ENCODE data around the gene SYPL2.

SYPL2 gene

GRCh38 chr1:109466452-109467300, at the start of gene SYPL2:
TSS of gene SYPL2 (plus strand) at chr1:109466546. CDS start at chr1:109466844, 298 bp downstream.
- Histone ChIP-seq H3K9me3 (ENCODE audit: control insufficient read depth in 2 of 2, low read length in 2 of 2) (no peaks in the 10 kb centered on the region), H3K27me3 (ENCODE audit: control insufficient read depth in 2 of 2, insufficient read depth in 2 of 2, low read length in 2 of 2) (peaks cover 37 to 50% of the 10 kb centered on the region in 2 donors), H3K4me3 (ENCODE audit: low read length in 2 of 2) (peak within 1 kb of the TSS; percentile 49 to 57), H3K27ac (ENCODE audit: low read depth in 2 of 2, low read length in 2 of 2) (no peak within 1 kb of the TSS), H3K36me3 (ENCODE audit: control insufficient read depth in 2 of 2, insufficient read depth in 2 of 2, low read length in 2 of 2) (no peaks in the 10 kb centered on the region), H3K4me1 (ENCODE audit: control insufficient read depth in 2 of 2, insufficient read depth in 2 of 2, low read length in 2 of 2) (peaks cover 2 to 5% of the 10 kb centered on the region in 2 donors), H3K9ac (ENCODE audit: low read depth in 1 of 2, low read length in 2 of 2) (peak within 1 kb of the TSS in 1 of 2 donors; percentile 20)

- no peak overlapping the region for H3K9ac ChIP-seq (ENCODE audit: low read depth in 1 of 2, low read length in 2 of 2)
- no peak overlapping the region for H3K27ac ChIP-seq (ENCODE audit: low read depth in 2 of 2, low read length in 2 of 2)
- H3K4me1 ChIP-seq (ENCODE audit: control insufficient read depth in 2 of 2, insufficient read depth in 2 of 2, low read length in 2 of 2): peaks cover 6 to 20% of the 10 kb centered on the region in 2 donors
- H3K4me3 ChIP-seq (ENCODE audit: low read length in 2 of 2): no peak overlapping the region
- no peaks in the 10 kb centered on the region for H3K27me3 ChIP-seq (ENCODE audit: control insufficient read depth in 2 of 2, insufficient read depth in 2 of 2, low read length in 2 of 2)
- H3K36me3 ChIP-seq (ENCODE audit: control insufficient read depth in 2 of 2, insufficient read depth in 2 of 2, low read length in 2 of 2): peaks cover 11 to 16% of the 10 kb centered on the region in 2 donors
- H3K9me3 ChIP-seq (ENCODE audit: control insufficient read depth in 2 of 2, low read length in 2 of 2): no peaks in the 10 kb centered on the region
These were observed 42.8 kb upstream of the SYPL2 start for GRCh38 chr1:109423498-109423897.

GRCh38 chr1:109425391-109426280, 40.7 kb upstream of the SYPL2 start:
- Histone ChIP-seq H3K9ac (ENCODE audit: low read depth in 1 of 2, low read length in 2 of 2) (peak overlapping the region; percentile 77 to 87), H3K4me1 (ENCODE audit: control insufficient read depth in 2 of 2, insufficient read depth in 2 of 2, low read length in 2 of 2) (peaks cover 6 to 20% of the 10 kb centered on the region in 2 donors), H3K9me3 (ENCODE audit: control insufficient read depth in 2 of 2, low read length in 2 of 2) (no peaks in the 10 kb centered on the region), H3K27me3 (ENCODE audit: control insufficient read depth in 2 of 2, insufficient read depth in 2 of 2, low read length in 2 of 2) (no peaks in the 10 kb centered on the region), H3K36me3 (ENCODE audit: control insufficient read depth in 2 of 2, insufficient read depth in 2 of 2, low read length in 2 of 2) (peaks cover 6% of the 10 kb centered on the region in 2 donors), H3K4me3 (ENCODE audit: low read length in 2 of 2) (peak overlapping the region; percentile 94 to 98), H3K27ac (ENCODE audit: low read depth in 2 of 2, low read length in 2 of 2) (peak overlapping the region; percentile 88 to 92)

- Histone ChIP-seq H3K4me3 (ENCODE audit: low read length in 2 of 2) (peak within 1 kb of the TSS; percentile 94 to 98), H3K27ac (ENCODE audit: low read depth in 2 of 2, low read length in 2 of 2) (peak within 1 kb of the TSS; percentile 88 to 92), H3K9ac (ENCODE audit: low read depth in 1 of 2, low read length in 2 of 2) (peak within 1 kb of the TSS; percentile 77 to 87), H3K27me3 (ENCODE audit: control insufficient read depth in 2 of 2, insufficient read depth in 2 of 2, low read length in 2 of 2) (no peaks in the 10 kb centered on the region), H3K36me3 (ENCODE audit: control insufficient read depth in 2 of 2, insufficient read depth in 2 of 2, low read length in 2 of 2) (no peaks in the 10 kb centered on the region), H3K4me1 (ENCODE audit: control insufficient read depth in 2 of 2, insufficient read depth in 2 of 2, low read length in 2 of 2) (peaks cover 6 to 20% of the 10 kb centered on the region in 2 donors), H3K9me3 (ENCODE audit: control insufficient read depth in 2 of 2, low read length in 2 of 2) (no peaks in the 10 kb centered on the region)
These were observed 39.8 kb upstream of the SYPL2 start, which contains the start of gene PSMA5 for GRCh38 chr1:109426281-109427170. TSS of gene PSMA5 (minus strand) at chr1:109426448. CDS start at chr1:109426330, 118 bp downstream.

DNA sequence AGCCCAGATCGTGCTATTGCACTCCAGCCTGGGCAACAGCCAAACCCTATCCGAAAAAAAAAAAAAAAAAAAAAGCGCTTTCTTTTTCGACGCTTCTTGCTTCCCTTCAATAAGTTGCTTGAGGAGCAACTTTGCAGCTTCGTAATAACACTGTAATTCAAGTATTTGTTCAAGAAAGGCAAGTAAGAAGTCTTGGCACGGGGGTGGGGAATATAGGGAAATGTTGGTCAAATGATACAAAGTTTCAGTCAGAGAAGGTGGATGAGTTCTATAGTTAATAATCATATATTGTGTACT, 39.2 kb upstream of the SYPL2 start:
- Histone ChIP-seq H3K27ac (ENCODE audit: low read depth in 2 of 2, low read length in 2 of 2) (peak overlapping the region; percentile 88 to 92), H3K4me1 (ENCODE audit: control insufficient read depth in 2 of 2, insufficient read depth in 2 of 2, low read length in 2 of 2) (peaks cover 6 to 20% of the 10 kb centered on the region in 2 donors), H3K27me3 (ENCODE audit: control insufficient read depth in 2 of 2, insufficient read depth in 2 of 2, low read length in 2 of 2) (no peaks in the 10 kb centered on the region), H3K4me3 (ENCODE audit: low read length in 2 of 2) (peak overlapping the region; percentile 94 to 98), H3K36me3 (ENCODE audit: control insufficient read depth in 2 of 2, insufficient read depth in 2 of 2, low read length in 2 of 2) (no peaks in the 10 kb centered on the region), H3K9ac (ENCODE audit: low read depth in 1 of 2, low read length in 2 of 2) (peak overlapping the region; percentile 52 to 62), H3K9me3 (ENCODE audit: control insufficient read depth in 2 of 2, low read length in 2 of 2) (no peaks in the 10 kb centered on the region)

DNA sequence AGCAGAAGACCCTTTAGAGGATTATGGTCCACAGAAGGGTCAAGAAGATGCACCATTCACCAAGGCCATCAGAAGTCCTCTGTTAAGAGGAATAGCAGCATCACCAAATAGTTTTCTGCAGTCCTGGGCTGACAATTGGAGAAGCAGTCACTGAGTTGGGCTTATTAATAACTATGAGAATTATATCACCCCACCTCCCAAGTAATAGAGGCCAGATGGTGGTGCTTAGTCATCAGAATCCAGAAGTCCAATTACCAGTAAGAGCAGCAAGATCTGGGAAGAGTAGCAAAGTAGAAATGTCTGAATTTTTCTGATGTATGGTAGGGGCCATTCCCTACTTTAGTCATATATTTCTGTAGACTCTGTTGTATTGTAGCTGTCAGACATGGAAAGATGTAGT, 34.0 kb upstream of the SYPL2 start:
- Histone ChIP-seq H3K9me3 (ENCODE audit: control insufficient read depth in 2 of 2, low read length in 2 of 2) (no peaks in the 10 kb centered on the region), H3K4me3 (ENCODE audit: low read length in 2 of 2) (no peak overlapping the region), H3K4me1 (ENCODE audit: control insufficient read depth in 2 of 2, insufficient read depth in 2 of 2, low read length in 2 of 2) (peaks cover 0 to 5% of the 10 kb centered on the region in 2 donors), H3K9ac (ENCODE audit: low read depth in 1 of 2, low read length in 2 of 2) (no peak overlapping the region), H3K27ac (ENCODE audit: low read depth in 2 of 2, low read length in 2 of 2) (no peak overlapping the region), H3K27me3 (ENCODE audit: control insufficient read depth in 2 of 2, insufficient read depth in 2 of 2, low read length in 2 of 2) (no peaks in the 10 kb centered on the region), H3K36me3 (ENCODE audit: control insufficient read depth in 2 of 2, insufficient read depth in 2 of 2, low read length in 2 of 2) (no peaks in the 10 kb centered on the region)

DNA sequence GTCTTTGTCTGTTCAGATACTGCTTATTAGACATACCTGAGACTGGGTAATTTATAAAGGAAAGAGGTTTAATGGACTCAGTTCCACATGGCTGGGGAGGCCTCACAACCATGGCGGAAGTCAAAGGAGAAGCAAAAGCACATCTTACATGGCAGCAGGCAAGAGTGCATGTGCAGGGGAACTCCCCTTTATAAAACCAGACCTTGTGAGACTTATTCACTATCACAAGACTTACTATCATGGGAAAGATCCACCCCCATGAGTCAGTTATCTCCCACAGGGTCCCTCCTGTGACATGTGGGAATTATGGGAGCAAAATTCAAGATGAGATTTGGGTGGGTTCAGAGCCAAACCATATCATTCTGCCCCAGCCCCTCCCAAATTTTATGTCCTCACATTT, 33.0 kb upstream of the SYPL2 start:
- H3K4me1 ChIP-seq (ENCODE audit: control insufficient read depth in 2 of 2, insufficient read depth in 2 of 2, low read length in 2 of 2): no peaks in the 10 kb centered on the region
- H3K9me3 ChIP-seq (ENCODE audit: control insufficient read depth in 2 of 2, low read length in 2 of 2): no peaks in the 10 kb centered on the region
- no peak overlapping the region for H3K27ac ChIP-seq (ENCODE audit: low read depth in 2 of 2, low read length in 2 of 2)
- no peak overlapping the region for H3K4me3 ChIP-seq (ENCODE audit: low read length in 2 of 2)
- H3K27me3 ChIP-seq (ENCODE audit: control insufficient read depth in 2 of 2, insufficient read depth in 2 of 2, low read length in 2 of 2): no peaks in the 10 kb centered on the region
- no peak overlapping the region for H3K9ac ChIP-seq (ENCODE audit: low read depth in 1 of 2, low read length in 2 of 2)
- no peaks in the 10 kb centered on the region for H3K36me3 ChIP-seq (ENCODE audit: control insufficient read depth in 2 of 2, insufficient read depth in 2 of 2, low read length in 2 of 2)

DNA sequence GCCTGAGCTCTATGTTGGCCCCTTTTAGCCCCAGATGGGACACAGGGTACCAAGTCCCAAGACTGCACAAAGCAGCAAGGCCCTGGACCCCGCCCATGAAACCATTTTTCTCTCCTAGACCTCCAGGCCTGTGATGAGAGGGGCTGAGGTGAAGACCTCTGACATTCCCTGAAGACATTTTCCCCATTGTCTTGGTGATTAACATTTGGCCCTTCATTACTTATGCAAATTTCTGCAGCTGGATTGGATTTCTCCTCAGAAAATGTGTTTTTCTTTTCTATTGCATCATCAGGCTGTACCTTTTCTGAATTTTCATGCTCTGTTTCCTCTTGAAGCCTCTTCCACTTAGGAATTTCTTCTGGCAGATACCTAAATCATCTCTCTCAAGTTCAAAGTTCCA, 31.9 kb upstream of the SYPL2 start:
- Histone ChIP-seq H3K27ac (ENCODE audit: low read depth in 2 of 2, low read length in 2 of 2) (no peak overlapping the region), H3K36me3 (ENCODE audit: control insufficient read depth in 2 of 2, insufficient read depth in 2 of 2, low read length in 2 of 2) (no peaks in the 10 kb centered on the region), H3K9me3 (ENCODE audit: control insufficient read depth in 2 of 2, low read length in 2 of 2) (no peaks in the 10 kb centered on the region), H3K4me3 (ENCODE audit: low read length in 2 of 2) (no peak overlapping the region), H3K27me3 (ENCODE audit: control insufficient read depth in 2 of 2, insufficient read depth in 2 of 2, low read length in 2 of 2) (no peaks in the 10 kb centered on the region), H3K4me1 (ENCODE audit: control insufficient read depth in 2 of 2, insufficient read depth in 2 of 2, low read length in 2 of 2) (no peaks in the 10 kb centered on the region), H3K9ac (ENCODE audit: low read depth in 1 of 2, low read length in 2 of 2) (no peak overlapping the region)

GRCh38 chr1:109438798-109439297, 27.5 kb upstream of the SYPL2 start:
- peaks cover 0 to 7% of the 10 kb centered on the region in 2 donors for H3K27me3 ChIP-seq (ENCODE audit: control insufficient read depth in 2 of 2, insufficient read depth in 2 of 2, low read length in 2 of 2)
- no peaks in the 10 kb centered on the region for H3K4me1 ChIP-seq (ENCODE audit: control insufficient read depth in 2 of 2, insufficient read depth in 2 of 2, low read length in 2 of 2)
- no peaks in the 10 kb centered on the region for H3K36me3 ChIP-seq (ENCODE audit: control insufficient read depth in 2 of 2, insufficient read depth in 2 of 2, low read length in 2 of 2)
- H3K9me3 ChIP-seq (ENCODE audit: control insufficient read depth in 2 of 2, low read length in 2 of 2): no peaks in the 10 kb centered on the region
- H3K9ac ChIP-seq (ENCODE audit: low read depth in 1 of 2, low read length in 2 of 2): no peak overlapping the region
- no peak overlapping the region for H3K4me3 ChIP-seq (ENCODE audit: low read length in 2 of 2)
- H3K27ac ChIP-seq (ENCODE audit: low read depth in 2 of 2, low read length in 2 of 2): no peak overlapping the region
